HTERT RPE-1 (cell line): Measurements from ENCODE around the gene TIAM2.

ENCODE experiments used
- in situ Hi-C: fragments of 300-500 bp; cut with MboI; formaldehyde crosslinking; loops from 4 replicates; pipeline ENCODE4 v1.14.3; 2020; ENCODE audit warnings: low sequenced_read_pairs

TIAM2 gene

GRCh38 chr6:155122199-155122950 is 127.3 kb downstream of the TIAM2 start:
- in situ Hi-C loops: no loop called here

GRCh38 chr6:155123520-155123919 is 128.4 kb downstream of the TIAM2 start:
- in situ Hi-C loops: no loop called here

DNA sequence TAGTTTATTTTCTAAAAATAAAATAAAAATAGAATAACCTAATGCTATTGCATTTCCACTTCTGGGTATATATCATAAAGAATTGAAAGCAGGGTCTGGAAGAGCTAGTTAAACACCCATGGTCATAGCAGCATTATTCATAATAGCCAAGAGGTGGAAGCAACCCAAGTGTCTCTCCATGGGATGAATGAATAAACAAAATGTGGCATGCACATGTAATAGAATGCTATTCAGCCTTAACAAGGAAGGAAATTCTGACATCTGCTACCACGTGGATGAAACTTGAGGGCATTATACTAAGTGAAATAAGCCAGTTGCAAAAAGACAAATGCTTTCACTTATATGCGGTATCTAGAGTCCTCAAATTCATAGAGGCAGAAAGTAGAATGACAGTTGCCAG is 130.8 kb downstream of the TIAM2 start:
- in situ Hi-C loops: no loop called here

- in situ Hi-C loops: no loop called here
Measured at GRCh38 chr6:155126727-155127439, 131.8 kb downstream of the TIAM2 start.

DNA sequence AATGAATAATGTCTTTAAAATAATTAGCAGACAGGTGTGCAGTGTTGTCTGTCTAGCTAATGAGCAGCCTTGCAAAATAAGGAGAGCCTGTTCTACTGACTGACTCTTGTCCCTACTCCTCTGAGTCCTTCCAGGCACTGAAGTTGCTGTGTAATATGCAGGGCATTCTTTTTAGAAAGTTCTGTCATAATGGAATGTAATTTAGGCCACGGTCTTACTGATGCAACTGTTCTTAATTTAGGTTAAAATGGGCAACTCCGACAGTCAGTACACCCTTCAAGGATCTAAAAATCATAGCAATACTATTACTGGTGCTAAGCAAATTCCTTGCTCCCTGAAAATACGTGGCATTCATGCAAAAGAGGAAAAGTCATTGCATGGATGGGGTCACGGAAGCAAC is 133.9 kb downstream of the TIAM2 start:
- in situ Hi-C loops: no loop called here

GRCh38 chr6:155129744-155130143 is 134.6 kb downstream of the TIAM2 start:
- in situ Hi-C loops: no loop called here

GRCh38 chr6:155130161-155130853 is 135.2 kb downstream of the TIAM2 start:
- in situ Hi-C loops: no loop called here

- in situ Hi-C loops: no loop called here
Measured at GRCh38 chr6:155132617-155133016, 137.5 kb downstream of the TIAM2 start.

DNA sequence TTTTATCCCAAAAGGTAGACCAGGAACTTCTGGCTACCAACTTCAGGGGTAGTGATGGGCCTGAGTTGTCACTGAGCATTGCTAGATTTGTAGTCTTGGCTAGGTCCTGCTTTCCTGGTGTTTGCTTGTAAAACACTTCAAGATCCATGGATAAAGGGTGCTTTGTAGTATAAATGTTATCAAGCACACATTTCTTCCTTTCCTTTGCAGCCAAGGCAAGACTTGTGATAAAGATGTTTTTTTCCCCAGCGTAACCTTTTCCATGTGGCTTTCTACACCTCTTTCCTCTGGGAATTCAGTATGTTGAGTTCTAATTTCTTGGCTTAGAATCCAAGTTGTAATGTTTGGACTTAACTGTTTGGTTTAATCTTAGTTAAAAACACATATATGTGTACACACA is 145.9 kb downstream of the TIAM2 start:
- in situ Hi-C loops: no loop called here

DNA sequence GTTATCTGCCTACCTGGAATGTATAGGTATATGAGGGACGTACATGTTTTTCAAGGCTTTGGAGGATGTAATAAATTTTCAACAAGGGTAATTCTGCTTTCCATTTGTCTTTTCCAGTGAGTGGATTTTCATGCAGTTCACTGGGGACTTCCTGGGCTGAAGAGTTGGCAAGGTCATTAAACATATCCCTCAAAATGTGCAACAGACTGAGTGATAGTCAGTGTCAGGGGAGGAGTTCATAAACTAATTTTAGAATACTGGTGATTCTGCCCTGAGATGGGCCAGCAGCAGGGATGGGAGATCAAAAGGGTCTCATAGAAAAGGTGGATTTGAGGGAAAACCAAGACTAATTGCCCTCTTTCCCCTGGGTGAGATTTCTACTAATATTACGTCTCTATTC is 146.4 kb downstream of the TIAM2 start:
- in situ Hi-C loops: no loop called here

DNA sequence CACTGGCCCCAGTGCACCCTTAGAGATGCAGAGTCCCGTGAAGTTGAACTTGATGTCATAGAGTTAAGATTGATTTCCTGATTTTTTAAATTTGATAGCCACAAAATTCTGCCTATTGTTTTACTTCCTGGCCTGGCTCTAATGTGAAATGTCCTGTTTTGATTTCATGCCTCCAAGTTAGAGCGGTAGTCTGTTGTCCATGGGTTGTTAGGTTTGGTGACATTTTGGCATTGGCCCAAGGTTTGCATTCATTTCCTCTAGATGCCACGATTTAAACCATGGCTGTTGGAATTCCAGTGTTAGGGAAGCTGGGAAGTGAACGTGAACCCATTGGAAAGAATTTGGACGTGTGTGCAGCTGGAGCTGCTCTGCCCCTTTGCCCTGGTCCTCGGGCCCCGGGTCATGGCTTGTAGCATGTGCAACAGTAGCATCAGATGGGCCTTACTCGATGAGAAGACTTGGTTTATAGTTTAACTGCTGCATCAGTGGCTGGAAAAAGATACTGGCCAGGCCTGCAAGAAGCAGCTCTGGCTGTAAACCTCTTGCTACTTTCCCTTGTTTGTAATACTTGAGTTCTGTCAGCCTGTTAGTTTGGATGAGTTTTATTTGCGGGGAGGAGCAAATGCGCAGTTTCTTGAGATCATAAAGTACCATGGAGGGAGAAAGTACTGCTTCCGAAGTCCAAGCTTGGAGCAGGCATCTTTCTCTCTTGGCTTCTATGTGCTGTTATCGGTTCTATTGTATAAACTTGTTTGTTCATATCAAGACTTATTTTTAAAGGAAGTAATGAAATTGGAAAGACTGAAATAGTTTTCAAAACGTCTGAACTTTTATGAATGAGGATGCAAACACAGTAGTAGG is 147.3 kb downstream of the TIAM2 start:
- in situ Hi-C loops: no loop called here

- in situ Hi-C loops: no loop called here
Measured at GRCh38 chr6:155143029-155143577, 148.0 kb downstream of the TIAM2 start.

DNA sequence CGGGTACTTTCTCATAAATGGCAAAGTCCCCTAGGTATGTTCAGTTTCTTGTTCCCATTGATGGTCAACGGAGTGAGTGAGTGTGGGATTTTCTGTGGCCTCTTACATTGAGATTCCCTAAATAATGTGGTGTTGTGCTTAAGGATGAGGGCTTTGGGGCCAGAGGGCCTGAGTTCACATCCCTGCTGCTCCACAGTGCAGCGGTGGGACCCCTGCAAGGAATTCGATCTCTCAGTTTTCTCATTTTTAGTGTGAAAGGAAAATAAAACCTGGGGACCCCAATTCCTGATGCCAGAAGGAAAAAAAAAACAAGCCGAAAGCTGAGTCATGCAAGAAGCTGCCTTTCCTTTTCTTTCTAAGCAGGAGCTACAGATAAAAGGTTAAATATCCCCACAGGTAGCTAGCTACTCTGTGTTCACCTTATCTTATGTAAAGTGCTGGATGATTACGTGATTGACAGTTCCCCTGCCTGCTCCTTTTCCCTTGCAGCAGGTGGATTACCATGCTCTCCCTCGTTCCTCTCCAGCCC is 148.5 kb downstream of the TIAM2 start:
- in situ Hi-C loops: no loop called here

GRCh38 chr6:155146205-155146604 is 151.1 kb downstream of the TIAM2 start:
- in situ Hi-C loops: no loop called here

DNA sequence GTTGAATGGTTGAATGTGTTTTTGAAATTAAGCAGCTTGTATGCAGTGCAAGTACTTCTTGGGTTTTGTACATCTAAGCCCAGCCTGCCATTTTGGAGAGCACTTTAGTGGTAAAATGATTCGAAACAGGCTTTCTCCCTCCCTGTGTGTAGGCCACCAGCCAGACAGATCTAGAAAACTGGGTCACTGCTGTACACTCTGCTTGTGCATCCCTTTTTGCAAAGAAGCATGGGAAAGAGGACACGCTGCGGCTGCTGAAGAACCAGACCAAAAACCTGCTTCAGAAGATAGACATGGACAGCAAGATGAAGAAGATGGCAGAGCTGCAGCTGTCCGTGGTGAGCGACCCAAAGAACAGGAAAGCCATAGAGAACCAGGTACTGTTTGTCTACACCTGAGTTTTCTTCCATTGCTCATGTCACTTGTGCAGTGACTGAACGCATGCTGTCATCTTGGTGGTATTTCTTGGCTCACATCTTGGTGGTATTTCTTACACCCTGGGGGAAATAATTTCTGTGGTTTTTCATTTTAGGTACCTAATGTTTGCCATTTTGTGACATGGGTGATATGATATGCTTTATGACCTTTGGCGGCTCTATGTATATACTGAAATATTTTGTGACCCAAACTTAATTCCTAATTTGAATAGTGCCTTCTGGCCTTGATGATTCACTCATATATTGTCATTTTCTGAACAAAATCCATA is 153.0 kb downstream of the TIAM2 start:
- in situ Hi-C loops: no loop called here

DNA sequence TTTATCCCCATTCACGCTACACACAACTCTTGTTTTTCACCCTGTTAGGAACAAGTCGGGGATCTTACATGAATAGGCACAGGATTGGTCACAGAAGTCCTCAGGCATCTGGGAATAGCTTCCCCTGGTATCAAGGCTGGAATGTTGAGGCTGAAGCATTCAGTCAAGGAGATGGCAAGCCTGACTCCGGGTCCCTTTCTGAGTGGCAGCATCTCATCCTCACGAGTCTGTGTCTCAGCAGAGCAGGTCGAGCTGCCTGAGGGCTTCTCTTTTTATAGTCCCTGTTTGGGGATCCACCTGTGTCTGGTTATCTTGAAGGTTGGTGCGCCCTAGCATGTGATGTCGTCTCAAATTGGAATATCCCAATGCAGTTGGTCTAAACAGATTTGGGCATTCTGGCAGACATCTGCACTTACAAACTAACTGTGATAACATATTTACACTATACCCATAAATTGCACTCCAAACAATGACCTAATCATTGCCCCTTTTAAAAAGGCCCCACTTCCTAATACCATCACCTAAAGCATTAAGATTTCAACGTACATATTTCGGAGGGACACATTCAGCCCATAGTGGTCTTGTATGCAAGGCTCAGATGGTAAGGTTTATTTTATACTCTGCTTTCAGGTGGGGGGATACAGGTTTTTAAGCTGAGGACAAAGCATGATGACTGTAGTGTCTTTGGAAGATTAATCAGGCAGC is 156.0 kb downstream of the TIAM2 start:
- in situ Hi-C loops: no loop called here

GRCh38 chr6:155152211-155153076 is 157.3 kb downstream of the TIAM2 start:
- in situ Hi-C loops: no loop called here

- in situ Hi-C loops: no loop called here
Measured at GRCh38 chr6:155154158-155154830, 159.2 kb downstream of the TIAM2 start.
